Measurements from ENCODE around the gene MARCHF5.

GRCh38 chr10:92241501-92241900 is 49.5 kb upstream of the MARCHF5 start:
- no peak for TF ChIP-seq EZH2 (optimal IDR thresholded peaks at IDR 0.05; ENCODE audit: low read depth, low read length)
- TF ChIP-seq CTCF (IDR thresholded peaks at IDR 0.05; ENCODE audit: low read length), result no peak
- TF ChIP-seq EZH2phosphoT487 (IDR thresholded peaks at IDR 0.05; ENCODE audit: low read length), result no peak
